T-helper 1 cell treated with Interleukin-12 subunit alpha and Interleukin-12 subunit beta and Interleukin-4 antibody, amounts not matched to agents 30 μg/mL and 1 μg/mL, for 36 hours (primary cell): ENCODE results near the gene PDHX.

Source experiments
- H3K27ac Mint-ChIP-seq: one replicate; pipeline ENCODE4 v1.8.0; 2021; ENCODE audit warnings: mild to moderate bottlenecking, mixed read lengths
- H3K27me3 Mint-ChIP-seq: one replicate; pipeline ENCODE4 v1.8.0; 2021; ENCODE audit warnings: low read depth, mixed read lengths
- H3K36me3 Mint-ChIP-seq: one replicate; pipeline ENCODE4 v1.8.0; 2021; ENCODE audit warnings: low read depth, mixed read lengths
- H3K4me1 Mint-ChIP-seq: one replicate; pipeline ENCODE4 v1.8.0; 2021; ENCODE audit warnings: low read depth, mixed read lengths
- H3K4me3 Mint-ChIP-seq: one replicate; pipeline ENCODE4 v1.8.0; 2021; ENCODE audit warnings: mild to moderate bottlenecking, moderate library complexity, mixed read lengths
- H3K9me3 Mint-ChIP-seq: one replicate; pipeline ENCODE4 v1.8.0; 2021; ENCODE audit warnings: mixed read lengths

PDHX gene

DNA sequence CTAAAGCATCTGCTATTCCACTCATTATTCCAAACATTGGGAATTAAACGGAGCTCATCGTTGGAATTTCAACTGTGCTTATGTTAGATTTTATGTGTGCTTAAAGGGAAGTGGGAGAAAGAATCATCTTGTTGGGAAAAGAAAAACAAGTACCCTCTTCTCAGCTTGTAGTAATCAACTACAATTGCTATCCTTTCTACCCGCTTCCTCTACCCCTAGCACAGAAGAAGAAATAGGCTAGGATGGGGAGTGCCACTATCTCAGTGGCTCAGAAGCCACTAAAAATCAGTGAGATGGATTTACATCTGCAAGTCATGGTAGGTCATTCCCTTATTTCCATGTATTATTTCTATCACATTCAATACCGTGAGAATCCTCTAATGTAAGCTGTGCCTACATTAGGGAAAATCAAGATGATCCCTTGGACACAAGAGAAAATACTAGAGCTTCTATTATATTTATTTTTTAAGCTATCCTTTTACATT lies 124.7 kb downstream of the PDHX start:
- peak overlapping the region; percentile 93 for H3K27ac Mint-ChIP-seq
- H3K27me3 Mint-ChIP-seq, result peaks cover 19% of the 10 kb centered on the region
- peaks cover 46% of the 10 kb centered on the region for H3K4me1 Mint-ChIP-seq
- peaks cover 10% of the 10 kb centered on the region for H3K36me3 Mint-ChIP-seq
- peaks cover 9% of the 10 kb centered on the region for H3K9me3 Mint-ChIP-seq
- peak overlapping the region; percentile 38 for H3K4me3 Mint-ChIP-seq

DNA sequence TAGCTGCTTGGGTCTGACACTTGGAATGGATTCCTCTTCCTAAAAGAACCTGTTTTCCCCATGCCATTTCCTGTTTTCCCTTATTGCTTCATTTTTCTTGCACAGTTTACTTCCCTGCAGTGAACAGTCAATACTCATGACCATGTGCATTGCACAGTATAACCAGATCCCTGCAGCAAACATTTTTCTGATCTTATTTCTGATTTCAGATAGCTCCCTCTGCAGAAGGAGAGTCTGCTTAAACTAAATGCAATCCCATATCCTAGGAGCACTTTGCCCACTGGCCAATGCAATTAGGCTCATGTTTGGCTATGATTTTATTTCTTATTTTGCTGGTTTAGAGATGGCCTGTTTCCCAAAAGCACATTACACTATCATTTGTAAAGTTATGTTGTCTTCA lies 125.8 kb downstream of the PDHX start:
- no peak overlapping the region for H3K27ac Mint-ChIP-seq
- H3K4me3 Mint-ChIP-seq, result no peak overlapping the region
- peaks cover 51% of the 10 kb centered on the region for H3K4me1 Mint-ChIP-seq

DNA sequence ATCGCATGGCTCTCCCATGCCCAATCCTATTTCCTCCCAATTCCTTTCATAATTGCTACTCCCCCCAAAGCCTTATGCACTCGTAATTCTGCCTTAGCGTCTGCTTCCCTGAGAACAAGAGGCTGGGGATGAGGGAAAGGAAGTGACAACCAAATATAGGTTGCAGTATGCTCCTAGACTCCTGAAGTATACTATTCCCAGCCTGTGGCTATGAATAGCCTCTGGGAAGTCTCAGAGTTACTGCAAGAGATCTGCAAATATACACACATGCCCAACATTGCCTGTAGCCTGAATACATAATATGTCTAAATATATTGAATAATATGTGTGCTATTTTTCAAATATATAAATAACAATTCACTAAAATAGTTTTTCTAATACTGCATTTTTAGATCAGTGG lies 126.5 kb downstream of the PDHX start:
- peaks cover under 1% of the 10 kb centered on the region for H3K9me3 Mint-ChIP-seq
- H3K4me1 Mint-ChIP-seq, result peaks cover 57% of the 10 kb centered on the region
- H3K36me3 Mint-ChIP-seq, result peaks cover 6% of the 10 kb centered on the region
- H3K4me3 Mint-ChIP-seq, result no peak overlapping the region
- H3K27ac Mint-ChIP-seq, result no peak overlapping the region
- H3K27me3 Mint-ChIP-seq, result peaks cover 11% of the 10 kb centered on the region

More for the DNA sequence above, 125.8 kb downstream of the PDHX start:
- Mint-ChIP-seq H3K27me3 (peaks cover 16% of the 10 kb centered on the region), H3K9me3 (peaks cover 6% of the 10 kb centered on the region), H3K36me3 (peaks cover 8% of the 10 kb centered on the region)

DNA sequence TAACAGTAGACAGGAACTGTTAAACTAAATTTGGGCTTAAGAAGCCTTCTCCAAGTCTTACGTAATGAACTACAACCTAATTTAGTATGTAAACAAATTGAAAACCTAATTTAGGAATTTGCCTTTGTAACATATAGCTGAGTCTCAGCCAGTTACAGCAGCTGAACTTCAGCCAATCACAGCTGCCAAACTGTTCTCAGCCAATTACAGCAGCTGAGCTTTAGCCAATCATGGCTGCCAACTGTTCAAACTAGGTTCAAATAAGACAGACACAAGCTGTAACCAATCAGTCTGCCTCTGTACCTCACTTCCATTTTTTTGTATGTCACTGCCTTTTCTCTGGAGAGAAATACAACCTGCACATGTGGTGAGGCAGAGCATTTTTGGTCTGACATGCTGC lies 127.5 kb downstream of the PDHX start:
- H3K9me3 Mint-ChIP-seq, result peaks cover 2% of the 10 kb centered on the region
- no peak overlapping the region for H3K27ac Mint-ChIP-seq
- H3K4me1 Mint-ChIP-seq, result peaks cover 60% of the 10 kb centered on the region
- H3K27me3 Mint-ChIP-seq, result peaks cover 6% of the 10 kb centered on the region
- H3K36me3 Mint-ChIP-seq, result peaks cover 5% of the 10 kb centered on the region
- no peak overlapping the region for H3K4me3 Mint-ChIP-seq

DNA sequence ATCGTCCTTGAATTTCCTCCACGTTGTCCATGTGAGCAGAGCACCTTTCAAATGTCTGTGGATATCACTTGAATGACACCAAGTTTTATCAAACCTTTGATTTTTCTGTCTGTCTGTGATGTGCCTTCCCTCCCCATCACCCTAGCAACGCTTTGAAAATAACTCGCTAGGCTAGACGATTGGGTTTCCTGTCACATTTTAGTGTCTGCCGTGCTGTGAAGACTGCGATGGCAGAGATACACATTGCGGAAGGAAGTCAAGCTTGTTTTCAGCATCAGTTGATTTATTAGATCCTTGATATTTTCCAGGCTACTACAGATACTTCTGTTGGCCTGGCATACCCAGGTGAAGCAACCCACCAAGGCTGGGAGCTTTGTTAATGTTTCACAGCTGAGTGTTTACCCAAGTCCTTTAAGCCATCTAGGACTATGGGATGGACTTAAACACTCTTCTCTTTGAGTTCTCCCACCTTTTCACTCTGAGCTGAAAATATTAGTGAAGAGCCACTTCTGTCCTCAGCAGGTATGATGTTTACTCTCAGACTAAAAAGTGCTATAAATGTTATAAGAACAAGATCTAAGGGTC lies 128.9 kb downstream of the PDHX start:
- H3K4me1 Mint-ChIP-seq, result peaks cover 65% of the 10 kb centered on the region
- H3K36me3 Mint-ChIP-seq, result peaks cover 5% of the 10 kb centered on the region
- peaks cover 3% of the 10 kb centered on the region for H3K27me3 Mint-ChIP-seq
- peak overlapping the region; percentile 95 for H3K27ac Mint-ChIP-seq
- H3K4me3 Mint-ChIP-seq, result peak overlapping the region; percentile 76
- H3K9me3 Mint-ChIP-seq, result peaks cover 6% of the 10 kb centered on the region
